ENCODE results near the gene NUAK1.

DNA sequence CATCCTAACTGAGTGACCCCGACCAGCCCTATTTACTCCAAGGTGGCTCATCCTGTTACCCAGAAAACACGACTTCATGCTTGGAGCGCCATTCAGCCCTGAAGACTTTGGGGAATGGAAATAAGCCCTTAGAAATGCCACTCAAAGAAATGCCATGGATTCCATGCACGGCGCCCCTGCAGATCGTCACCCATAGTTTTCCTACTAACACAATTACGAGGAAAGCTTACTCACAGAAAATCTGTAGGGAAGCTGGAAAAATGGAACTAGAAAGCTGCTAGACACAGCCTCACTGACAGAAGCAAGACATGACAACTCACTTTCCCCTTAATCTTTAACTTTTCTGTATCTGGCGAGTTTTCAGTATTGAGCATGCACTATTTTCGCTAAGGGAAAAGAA lies 19.5 kb downstream of the NUAK1 start:
- TF ChIP-seq, protein P1, sequence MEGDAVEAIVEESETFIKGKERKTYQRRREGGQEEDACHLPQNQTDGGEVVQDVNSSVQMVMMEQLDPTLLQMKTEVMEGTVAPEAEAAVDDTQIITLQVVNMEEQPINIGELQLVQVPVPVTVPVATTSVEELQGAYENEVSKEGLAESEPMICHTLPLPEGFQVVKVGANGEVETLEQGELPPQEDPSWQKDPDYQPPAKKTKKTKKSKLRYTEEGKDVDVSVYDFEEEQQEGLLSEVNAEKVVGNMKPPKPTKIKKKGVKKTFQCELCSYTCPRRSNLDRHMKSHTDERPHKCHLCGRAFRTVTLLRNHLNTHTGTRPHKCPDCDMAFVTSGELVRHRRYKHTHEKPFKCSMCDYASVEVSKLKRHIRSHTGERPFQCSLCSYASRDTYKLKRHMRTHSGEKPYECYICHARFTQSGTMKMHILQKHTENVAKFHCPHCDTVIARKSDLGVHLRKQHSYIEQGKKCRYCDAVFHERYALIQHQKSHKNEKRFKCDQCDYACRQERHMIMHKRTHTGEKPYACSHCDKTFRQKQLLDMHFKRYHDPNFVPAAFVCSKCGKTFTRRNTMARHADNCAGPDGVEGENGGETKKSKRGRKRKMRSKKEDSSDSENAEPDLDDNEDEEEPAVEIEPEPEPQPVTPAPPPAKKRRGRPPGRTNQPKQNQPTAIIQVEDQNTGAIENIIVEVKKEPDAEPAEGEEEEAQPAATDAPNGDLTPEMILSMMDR (IDR thresholded peaks at IDR 0.05 in 4 of 5, conservative IDR thresholded peaks at IDR 0.05 in 1 of 5) = no peak
- TF ChIP-seq POLR2A (IDR thresholded peaks at IDR 0.05) = no peak
